22Rv1 (cell line): ENCODE results near the gene MIS18BP1.

Experiments used
- CTCF ChIP-seq: fragments of 450-650 bp; IDR thresholded peaks from 2 replicates; pipeline ENCODE4 v1.5.1; 2017; ENCODE audit warnings: mild to moderate bottlenecking
- ZFX ChIP-seq: fragments of 450-650 bp; IDR thresholded peaks from 2 replicates; pipeline ENCODE4 v1.6.1; 2017; ENCODE audit warnings: antibody characterized with exemption, borderline replicate concordance

GRCh38 chr14:45204241-45204640 lies 48.8 kb downstream of the MIS18BP1 start:
- TF ChIP-seq CTCF, result no peak
- TF ChIP-seq ZFX, result no peak
